NK-92 treated with Interleukin-12 subunit alpha and Interleukin-12 subunit beta, amount 100 ng/mL, for 24 hours (cell line): ENCODE results near the gene NPC1.
"Not testable (repeated sequence)": the region's sequence is repeated elsewhere in the genome, so short reads cannot be mapped to it uniquely, and the experiment has no call there.

Experiments
- DNase-seq: peaks from one replicate; lab custom pipeline; 2025; lab: John Stamatoyannopoulos, UW

Gene NPC1

DNA sequence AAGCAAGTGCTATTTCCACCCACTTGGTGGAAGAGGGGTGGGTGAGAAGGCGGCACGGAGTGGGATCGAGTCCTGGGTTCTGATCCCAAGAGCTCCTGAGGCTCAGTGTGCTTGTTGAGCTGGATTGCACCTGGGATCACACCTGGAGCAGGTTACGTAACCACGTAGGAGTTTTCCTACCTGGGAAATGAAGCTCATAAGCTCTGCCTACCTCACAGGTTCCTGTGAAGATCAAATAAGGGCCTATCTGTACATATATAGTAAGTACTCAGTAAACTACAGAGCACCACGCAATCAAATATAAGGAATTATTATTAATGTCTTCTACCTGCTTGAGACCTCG is 11.0 kb downstream of the NPC1 start:
- no peak for DNase-seq

DNA sequence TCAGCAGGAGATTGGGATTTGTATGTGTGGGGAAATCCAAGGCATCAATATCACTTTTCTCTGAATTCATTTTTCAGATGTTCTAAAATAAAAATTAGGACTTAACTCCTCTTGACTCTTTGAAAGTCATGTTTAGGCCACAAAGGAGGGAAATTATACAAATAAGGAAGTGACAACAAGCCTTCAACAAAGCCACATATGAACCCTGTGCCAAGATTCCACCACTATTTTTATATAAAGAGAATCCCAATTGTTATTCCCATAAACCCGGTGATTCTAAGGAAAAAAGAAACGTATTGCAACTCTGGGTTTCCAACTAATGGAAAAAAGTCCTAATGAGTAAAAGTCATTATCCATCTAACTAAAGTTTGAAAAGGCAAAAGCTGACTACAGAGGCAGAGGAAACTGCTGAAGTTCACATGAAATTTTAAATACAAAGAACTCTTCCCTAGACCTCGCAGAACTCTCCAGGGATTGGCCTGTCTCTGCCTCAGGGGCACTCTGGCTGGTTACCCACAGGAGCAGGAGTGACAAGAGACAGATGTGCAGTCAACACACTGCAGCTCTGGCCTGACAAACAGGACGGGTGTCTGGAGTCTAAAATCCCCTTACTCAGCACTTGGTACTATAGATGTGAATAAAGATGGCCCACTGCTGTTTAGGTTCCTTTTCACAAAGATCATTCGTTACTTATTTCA is 11.5 kb downstream of the NPC1 start:
- DNase-seq, result no peak

DNA sequence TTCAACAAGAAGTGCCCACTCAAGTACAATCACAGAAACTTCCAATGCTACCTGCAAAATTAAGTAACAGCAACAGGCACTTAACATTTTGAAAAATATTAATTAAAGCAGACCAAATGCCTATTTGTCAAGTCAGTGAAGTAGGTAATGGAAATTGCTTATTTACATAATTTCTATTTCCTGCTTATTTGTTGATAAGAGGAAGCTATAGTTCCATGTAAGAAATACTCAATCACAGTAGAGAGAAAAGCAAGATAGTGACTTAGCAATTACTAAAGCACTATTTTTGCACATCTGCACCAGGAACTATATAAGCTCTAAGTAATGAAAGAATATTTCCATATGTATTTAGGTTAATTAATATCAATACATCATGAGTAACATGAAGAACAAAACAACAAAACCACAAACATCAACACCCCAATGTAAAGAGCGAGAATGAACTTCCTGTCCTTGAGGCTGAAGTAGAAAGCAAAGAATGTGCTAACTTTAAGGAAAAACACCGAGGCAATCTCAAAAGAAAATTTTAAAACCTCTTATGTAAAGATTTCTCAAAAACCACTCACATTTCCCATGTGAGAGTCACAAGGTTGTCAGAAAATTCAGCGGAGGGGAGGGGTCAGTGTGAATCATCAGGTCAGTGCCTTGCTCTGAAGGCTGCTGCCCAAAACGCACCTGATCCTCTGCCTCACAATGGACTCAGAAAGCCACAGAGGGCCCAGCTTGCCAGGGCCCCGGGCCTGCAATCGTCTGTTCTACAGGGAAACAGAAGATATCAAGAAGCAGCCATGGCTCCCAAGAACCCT is 12.5 kb downstream of the NPC1 start:
- peak; percentile 70 for DNase-seq

DNA sequence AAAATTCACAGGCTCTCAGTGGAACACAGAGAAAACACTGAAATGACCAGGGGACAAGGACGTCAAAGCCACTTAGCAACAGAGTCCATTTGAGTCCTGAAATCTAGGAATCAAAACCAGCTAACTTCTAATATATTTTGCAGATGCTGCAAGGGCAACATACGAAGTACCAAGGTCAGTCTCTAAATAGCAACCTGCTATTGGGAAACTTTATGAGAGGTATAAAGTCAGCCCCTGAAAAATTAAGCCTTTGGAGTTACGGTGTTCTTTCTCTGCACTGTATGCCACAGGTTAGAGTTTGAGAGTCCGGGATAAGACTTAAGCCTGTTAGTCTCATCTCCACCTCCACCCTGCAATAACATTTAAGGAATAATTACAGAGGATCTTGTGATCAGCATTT is 13.3 kb downstream of the NPC1 start:
- no peak for DNase-seq

DNA sequence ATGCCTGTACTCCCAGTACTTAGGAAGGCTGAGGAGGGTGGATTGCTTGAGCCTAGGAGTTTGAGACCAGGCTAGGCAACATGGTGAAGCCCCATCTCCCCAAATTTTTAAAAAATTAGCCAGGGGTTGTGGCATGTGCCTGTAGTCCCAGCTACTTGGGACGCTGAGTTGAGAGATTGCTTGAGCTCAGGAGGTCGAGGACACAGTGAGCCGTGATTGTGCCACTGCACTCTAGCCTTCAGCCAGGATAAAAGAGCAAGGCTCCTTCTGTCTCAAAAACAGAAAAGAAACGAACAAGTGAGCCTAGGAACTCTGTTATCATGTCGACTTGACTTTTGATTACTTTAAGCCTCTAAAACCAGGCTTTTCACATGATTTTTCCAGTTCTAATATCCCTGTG is 13.7 kb downstream of the NPC1 start:
- DNase-seq, result no peak

- no peak for DNase-seq
Observed at GRCh38 chr18:23572012-23572411, 14.3 kb downstream of the NPC1 start.

- DNase-seq, result no peak
Observed at GRCh38 chr18:23570912-23571504, 15.3 kb downstream of the NPC1 start.

- no peak for DNase-seq
Observed at GRCh38 chr18:23569299-23570063, 16.8 kb downstream of the NPC1 start.

DNA sequence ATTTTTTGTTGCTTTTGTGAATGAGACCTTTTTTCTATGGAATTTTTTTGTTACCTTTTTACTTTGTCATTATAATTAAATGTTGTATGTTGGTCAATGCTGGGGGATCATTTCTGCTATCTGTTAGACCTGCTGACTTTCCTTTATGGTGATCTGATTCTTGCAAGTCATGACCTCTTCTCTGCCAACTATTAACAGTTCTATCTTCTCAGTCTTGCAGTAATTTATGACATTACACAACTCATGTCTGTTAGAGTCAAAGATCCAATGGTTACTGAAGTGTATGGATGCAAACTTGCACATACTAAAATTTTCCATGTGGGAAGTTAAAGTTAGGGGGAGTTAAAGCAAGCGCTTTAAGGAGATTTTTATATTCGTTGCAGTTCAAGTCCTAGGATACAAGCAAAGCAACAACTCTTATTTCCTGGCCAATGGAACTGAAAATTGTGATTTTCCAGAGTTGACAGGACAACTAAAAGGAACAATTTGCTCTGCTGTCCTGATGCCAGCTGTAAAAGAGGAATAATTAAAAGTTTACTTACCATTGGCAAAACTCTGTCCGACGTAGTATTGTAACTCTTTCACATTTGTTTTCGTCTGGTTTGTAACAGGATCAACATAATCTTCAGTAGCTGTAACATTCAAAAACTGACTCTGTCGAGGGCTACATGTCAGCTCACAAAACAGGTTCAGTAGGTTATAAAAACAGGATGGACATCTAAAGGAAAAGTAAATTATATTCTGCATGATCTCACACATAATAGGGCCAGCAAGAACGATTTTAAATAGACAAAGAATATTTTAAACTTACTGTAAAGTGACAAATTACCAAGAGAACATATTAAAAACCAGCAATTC is 17.8 kb downstream of the NPC1 start:
- DNase-seq, result no peak

DNA sequence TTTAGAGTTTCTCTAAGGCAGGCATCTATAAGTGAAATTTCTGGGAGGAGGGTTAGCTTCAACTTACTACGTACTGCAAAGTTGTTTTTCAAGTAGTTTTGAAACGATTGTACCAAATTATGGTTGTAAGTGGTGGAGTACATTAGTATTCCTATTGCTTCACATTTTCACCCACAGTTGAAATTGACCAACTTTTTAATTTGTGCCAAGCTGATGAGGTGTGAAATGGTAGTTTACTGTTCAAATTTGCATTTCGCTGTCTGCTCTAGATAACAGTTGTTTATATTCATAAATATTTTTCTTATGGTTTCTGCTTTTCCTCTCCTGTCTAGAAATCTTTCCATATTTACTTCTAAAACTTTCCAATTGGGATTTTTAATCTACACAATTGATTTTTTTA is 18.6 kb downstream of the NPC1 start:
- DNase-seq, result no peak

DNA sequence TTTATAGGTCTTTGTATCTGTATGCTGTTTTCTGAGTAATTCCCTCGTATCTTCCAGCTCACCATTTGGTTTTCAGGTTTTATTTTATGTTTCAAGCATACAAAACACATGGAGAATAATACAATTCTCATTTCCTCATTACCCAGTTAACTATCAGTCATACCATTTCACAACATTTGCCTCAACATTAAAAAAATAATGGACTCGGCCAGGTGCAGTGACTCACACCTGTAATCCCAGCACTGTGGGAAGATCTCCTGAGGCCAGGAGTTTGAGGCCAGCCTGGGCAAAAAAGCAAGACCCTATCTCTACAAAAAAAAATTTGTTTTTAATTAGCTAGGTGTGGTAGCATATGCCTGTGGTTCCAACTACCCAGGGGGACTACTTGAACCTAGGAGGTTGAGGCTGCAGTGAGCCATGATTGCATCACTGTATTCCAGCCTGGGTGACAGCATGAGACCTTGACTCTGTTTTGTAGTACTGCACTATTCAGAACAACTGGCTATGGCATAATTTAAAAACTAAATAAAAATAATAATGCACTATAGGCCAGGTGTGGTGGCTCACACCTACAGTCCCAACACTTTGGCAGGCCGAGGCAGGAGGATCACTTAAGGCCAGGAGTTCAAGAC is 20.3 kb downstream of the NPC1 start:
- DNase-seq, result no peak

GRCh38 chr18:23563377-23564043 is 22.8 kb downstream of the NPC1 start:
- DNase-seq, result peak; percentile 5

GRCh38 chr18:23560186-23560585 is 26.1 kb downstream of the NPC1 start:
- no peak for DNase-seq

DNA sequence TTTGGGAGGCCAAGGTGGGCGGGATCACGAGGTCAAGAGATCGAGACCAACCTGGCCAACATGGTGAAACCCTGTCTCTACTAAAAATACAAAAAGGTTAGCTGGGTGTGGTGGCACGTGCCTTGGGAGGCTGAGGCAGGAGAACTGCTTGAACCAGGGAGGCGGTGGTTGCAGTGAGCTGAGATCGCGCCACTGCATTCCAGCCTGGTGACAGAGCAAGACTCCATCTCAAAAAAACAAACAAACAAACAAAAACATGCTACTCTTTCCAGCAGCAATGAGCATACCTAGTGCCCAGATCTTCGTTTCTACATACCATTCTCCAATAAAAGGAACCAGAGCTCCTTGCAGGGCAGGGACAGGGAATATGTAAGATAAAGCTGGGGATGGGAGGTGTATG is 28.8 kb downstream of the NPC1 start:
- DNase-seq, result not testable (repeated sequence)

GRCh38 chr18:23556145-23556780 is 30.0 kb downstream of the NPC1 start:
- no peak for DNase-seq

- DNase-seq, result no peak
Observed at GRCh38 chr18:23553887-23554286, 32.4 kb downstream of the NPC1 start.

GRCh38 chr18:23552505-23552904 is 33.8 kb downstream of the NPC1 start:
- no peak for DNase-seq

GRCh38 chr18:23551978-23552377 is 34.3 kb downstream of the NPC1 start:
- no peak for DNase-seq

- DNase-seq, result no peak
Observed at GRCh38 chr18:23550898-23551297, 35.4 kb downstream of the NPC1 start.

DNA sequence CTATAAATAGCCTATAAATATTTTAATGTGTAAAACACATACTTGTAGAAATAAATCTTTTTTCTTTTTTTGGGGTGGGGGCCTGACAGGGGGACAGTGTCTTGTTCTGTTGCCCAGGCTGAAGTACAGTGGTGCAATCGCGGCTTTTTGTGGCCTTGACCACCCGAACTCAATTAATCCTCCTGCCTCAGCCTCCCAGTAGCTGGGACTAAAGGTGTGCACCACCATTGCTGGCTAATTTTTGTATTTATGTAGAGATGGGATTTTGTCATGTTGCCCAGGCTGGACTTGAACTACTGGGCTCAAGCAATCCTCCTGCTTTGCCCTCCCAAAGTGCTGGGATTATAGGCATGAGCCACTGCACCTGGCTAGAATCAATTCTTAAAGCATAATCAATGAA is 37.6 kb downstream of the NPC1 start:
- no peak for DNase-seq
